Measurements from ENCODE around the gene ARL6IP4.

GRCh38 chr12:122932207-122932606, 48.3 kb upstream of the ARL6IP4 start:
- TF ChIP-seq POLR2A (IDR thresholded peaks at IDR 0.05; ENCODE audit: extremely low read depth, insufficient read length) (no peak), CTCF (IDR thresholded peaks at IDR 0.05; ENCODE audit: low read depth, low read length) (no peak)

All from NB4 (cell line).